Stimulated activated naive CD8-positive, alpha-beta T cell treated with anti-CD3 and anti-CD28 coated beads, Interleukin-15, amount 100 ng/mL, for 72 hours (primary cell): ENCODE measurements around the gene FRS2.
A peak's percentile ranks its signal among the peaks of the same experiment; 100 is the strongest.

Experiments
- ATAC-seq: fragments of 150-1000 bp; cut with Tn5 transposase; 2 replicates; pipeline ENCODE4 v1.10.0; 2021; ENCODE audit warnings: mild to moderate bottlenecking, moderate library complexity
- DNase-seq, 2 donors: peaks; one replicate each; pipeline ENCODE4 v3.0.0; 2021 to 2022
- H3K27ac Mint-ChIP-seq, 2 donors: one replicate each; pipeline ENCODE4 v1.8.0; 2022; ENCODE audit warnings: mild to moderate bottlenecking in 2 of 2, mixed read lengths in 2 of 2, moderate library complexity in 2 of 2
- H3K27me3 Mint-ChIP-seq: one replicate; pipeline ENCODE4 v1.8.0; 2022; ENCODE audit warnings: mixed read lengths
- H3K4me1 Mint-ChIP-seq: one replicate; pipeline ENCODE4 v1.8.0; 2022; ENCODE audit warnings: mild to moderate bottlenecking, mixed read lengths
- H3K4me3 Mint-ChIP-seq, 2 donors: one replicate each; pipeline ENCODE4 v1.8.0; 2022; ENCODE audit warnings: mild to moderate bottlenecking in 2 of 2, mixed read lengths in 2 of 2, moderate library complexity in 1 of 2
- H3K9me3 Mint-ChIP-seq, 2 donors: one replicate each; pipeline ENCODE4 v1.8.0; 2022; ENCODE audit warnings: mixed read lengths in 2 of 2

Gene FRS2

DNA sequence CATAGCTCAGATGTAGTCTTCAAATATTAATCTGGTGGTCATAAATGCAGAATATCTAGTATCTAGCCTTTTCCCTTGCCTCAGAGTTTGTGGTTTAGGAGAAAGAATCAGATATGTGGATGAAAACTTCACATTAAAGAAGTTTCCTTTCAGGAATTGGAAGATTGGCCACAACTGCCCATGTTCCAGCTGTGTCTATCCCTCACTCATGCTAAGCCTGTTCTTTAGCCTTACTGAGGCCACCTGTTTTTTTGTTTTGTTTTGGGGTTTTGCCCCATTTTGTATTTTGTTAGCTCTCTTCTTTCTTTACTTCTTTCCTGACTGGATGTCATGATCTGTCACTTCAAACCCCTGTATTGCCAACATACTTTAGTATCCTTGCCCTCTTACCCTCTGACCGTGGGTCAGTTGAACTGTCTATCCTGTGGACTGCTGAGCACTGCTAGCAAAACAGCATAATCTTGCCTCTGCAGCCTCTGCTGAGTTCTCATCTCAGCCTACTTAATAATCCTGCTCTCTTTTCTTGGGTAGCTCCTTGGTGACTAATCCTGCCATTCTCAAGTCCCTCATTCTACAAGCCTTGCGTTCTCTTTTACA lies 93.1 kb downstream of the FRS2 start:
- Mint-ChIP-seq H3K27ac (no peak overlapping the region), H3K4me3 (no peak overlapping the region), H3K9me3 (no peaks in the 10 kb centered on the region), H3K27me3 (no peaks in the 10 kb centered on the region), H3K4me1 (no peaks in the 10 kb centered on the region)
- ATAC-seq (no peak), DNase-seq (no peak)

DNA sequence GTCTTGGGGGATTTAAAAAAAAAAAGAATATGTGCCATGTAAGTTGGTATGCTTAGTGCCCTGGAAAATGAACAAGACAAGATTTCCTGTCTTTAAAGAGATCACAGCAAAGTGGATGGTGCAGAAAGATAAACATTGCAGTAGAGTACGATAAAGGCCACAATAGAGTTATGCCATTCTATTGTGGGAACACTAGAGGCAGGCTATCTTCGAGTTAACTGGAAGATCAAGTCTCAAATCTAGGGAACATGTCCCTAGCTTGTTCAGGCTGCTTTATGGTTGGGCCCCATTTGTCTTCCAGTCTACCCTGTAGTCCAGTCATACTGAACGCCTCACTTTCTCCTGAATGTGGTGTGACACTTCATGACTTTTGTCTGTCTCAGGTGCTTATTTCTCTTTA lies 96.4 kb downstream of the FRS2 start:
- no peak overlapping the region for H3K4me3 Mint-ChIP-seq
- DNase-seq, result no peak
- peak overlapping the region in 1 of 2 donors; percentile 84 for H3K27ac Mint-ChIP-seq
- no peaks in the 10 kb centered on the region for H3K4me1 Mint-ChIP-seq
- no peak for ATAC-seq
- no peaks in the 10 kb centered on the region for H3K27me3 Mint-ChIP-seq
- H3K9me3 Mint-ChIP-seq, result no peaks in the 10 kb centered on the region

DNA sequence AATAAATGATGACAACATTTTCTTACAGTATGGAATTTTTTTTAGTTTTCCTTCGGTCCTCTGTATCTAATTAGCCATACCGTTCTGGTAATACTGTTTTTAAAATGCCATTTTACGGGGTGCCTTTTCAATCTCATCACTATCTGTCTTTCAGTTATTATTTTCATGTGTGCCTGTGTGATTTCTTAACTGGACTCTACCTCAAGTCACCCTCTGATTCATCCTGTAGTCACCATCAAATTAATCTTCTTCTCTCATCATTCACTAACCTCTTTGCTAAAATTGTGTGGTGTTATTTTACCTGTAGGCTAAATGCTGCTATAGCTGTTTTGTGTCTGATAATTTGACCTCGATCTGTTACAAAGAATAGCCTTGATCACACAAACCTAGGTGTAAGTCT lies 99.0 kb downstream of the FRS2 start:
- ATAC-seq (no peak), DNase-seq (no peak)
- no peaks in the 10 kb centered on the region for H3K9me3 Mint-ChIP-seq
- H3K27ac Mint-ChIP-seq, result peak overlapping the region in 1 of 2 donors; percentile 8
- no peak overlapping the region for H3K4me3 Mint-ChIP-seq
- peaks cover 6% of the 10 kb centered on the region for H3K4me1 Mint-ChIP-seq
- no peaks in the 10 kb centered on the region for H3K27me3 Mint-ChIP-seq

DNA sequence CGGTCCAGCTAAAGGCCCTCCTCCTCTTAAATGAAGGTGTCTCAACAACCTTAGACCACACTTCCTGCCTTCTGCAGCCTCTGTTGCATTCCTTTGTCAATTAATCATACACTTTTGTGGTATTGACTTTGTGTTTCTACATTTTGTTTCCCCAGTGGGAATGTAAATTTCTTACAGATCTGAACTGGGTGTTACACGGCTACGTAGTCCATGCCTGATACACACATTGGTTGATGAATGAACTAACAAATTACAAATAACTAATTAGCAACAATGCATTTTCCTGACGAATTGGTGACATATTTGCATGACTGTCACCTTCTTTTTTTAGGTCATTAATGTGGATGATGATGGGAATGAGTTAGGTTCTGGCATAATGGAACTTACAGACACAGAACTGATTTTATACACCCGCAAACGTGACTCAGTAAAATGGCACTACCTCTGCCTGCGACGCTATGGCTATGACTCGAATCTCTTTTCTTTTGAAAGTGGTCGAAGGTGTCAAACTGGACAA lies 99.9 kb downstream of the FRS2 start:
- Mint-ChIP-seq H3K27me3 (no peaks in the 10 kb centered on the region), H3K27ac (no peak overlapping the region), H3K4me3 (no peak overlapping the region), H3K4me1 (peaks cover 6% of the 10 kb centered on the region), H3K9me3 (no peaks in the 10 kb centered on the region)
- DNase-seq (no peak), ATAC-seq (no peak)

DNA sequence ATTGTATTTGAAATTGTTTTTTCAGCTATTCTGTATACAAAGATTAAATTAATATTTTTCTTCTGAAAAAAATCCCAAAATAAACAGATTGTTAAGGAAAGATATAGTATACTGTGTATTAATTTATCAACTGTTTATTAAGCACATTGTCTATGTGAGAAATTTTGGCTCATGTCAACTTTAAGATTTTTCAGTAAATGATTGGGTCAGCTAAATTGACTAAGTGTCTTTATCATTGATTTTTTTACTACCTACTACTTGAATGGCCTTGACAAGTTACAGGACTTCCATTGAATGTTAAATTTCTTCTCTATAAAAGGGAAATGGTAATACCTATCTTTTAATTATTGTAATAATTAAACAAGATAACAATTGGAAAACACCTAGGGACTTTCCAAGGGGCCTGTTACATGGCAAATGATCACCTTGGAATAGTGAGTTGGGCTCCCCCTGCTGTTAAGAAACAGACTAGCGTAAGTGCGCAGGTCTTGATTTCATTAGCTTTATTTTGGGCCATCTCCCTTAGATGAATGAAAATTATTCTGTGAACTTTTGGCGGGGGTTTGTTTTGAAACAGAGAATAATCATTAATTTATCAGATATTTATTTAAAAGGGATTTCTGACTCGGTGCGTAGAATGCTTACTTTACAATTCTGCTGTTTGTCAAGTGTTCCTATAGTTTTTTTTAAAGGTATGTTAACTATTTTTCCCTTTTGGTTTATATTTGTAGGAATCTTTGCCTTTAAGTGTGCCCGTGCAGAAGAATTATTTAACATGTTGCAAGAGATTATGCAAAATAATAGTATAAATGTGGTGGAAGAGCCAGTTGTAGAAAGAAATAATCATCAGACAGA lies 100.6 kb downstream of the FRS2 start:
- DNase-seq (peak; percentile 27 to 54), ATAC-seq (peak; percentile 74)
- Mint-ChIP-seq H3K27ac (no peak overlapping the region), H3K4me3 (no peak overlapping the region), H3K27me3 (no peaks in the 10 kb centered on the region), H3K4me1 (peaks cover 6% of the 10 kb centered on the region), H3K9me3 (no peaks in the 10 kb centered on the region)

DNA sequence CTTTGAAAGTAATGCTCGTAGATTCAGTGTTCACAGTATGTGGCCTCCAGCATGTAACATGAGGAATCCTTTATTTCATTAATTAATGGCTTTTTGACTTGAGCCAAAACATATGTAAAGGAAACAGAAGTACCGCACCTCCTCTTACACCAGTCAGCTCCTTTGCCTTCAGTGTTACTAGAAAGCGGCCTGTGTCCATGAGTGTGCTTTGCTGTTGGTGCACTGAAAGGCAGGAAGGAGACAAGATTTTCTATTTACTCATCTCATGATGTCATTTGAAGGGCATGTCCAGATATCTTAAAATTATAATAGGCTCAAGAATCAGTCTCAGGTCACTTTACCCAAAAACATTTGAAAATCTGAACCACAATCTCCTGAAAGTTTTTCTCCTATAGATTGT lies 105.2 kb downstream of the FRS2 start:
- DNase-seq, result no peak
- ATAC-seq, result no peak
- H3K4me3 Mint-ChIP-seq, result no peak overlapping the region
- peaks cover 12% of the 10 kb centered on the region for H3K4me1 Mint-ChIP-seq
- no peaks in the 10 kb centered on the region for H3K27me3 Mint-ChIP-seq
- H3K9me3 Mint-ChIP-seq, result no peaks in the 10 kb centered on the region
- no peak overlapping the region for H3K27ac Mint-ChIP-seq

DNA sequence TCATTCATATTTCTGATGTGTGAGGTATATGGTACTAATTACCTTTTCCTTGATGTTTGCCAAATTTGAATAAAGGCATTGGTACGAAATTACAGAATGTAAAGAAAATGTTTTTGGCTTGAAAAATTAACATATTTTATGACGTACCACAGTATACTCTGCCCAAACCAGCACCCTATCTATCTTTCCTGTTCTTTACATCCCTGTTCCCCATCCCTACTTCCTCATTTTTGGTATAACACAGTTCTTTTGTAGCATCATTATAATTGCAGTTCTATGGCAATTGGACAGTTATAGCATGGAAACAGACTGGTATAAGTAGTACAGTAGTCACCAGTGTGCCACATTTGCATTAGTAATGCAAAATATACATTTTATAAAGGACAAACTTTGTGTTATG lies 108.1 kb downstream of the FRS2 start:
- ATAC-seq, result no peak
- Mint-ChIP-seq H3K27ac (no peak overlapping the region), H3K27me3 (no peaks in the 10 kb centered on the region)

DNA sequence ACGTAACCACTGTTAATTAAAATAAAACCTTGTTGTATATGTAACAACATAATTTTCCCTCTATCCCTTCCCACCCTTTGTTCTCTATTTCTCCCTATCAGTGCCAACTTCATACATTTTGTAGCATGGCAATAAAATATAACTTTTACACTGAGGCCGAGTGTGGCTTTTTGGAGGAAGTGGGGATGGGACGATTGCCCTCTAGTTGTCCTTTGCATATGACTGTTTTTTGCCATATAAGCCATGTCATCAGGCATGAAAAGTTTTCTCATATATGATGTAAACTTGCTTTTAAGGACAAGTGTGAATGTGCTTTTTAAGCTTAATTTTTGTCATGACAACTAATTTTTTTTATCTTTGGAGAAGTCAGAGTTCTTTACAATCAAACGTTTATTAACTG lies 108.8 kb downstream of the FRS2 start:
- Mint-ChIP-seq H3K4me1 (peaks cover 7% of the 10 kb centered on the region), H3K27ac (no peak overlapping the region), H3K4me3 (no peak overlapping the region), H3K9me3 (no peaks in the 10 kb centered on the region), H3K27me3 (no peaks in the 10 kb centered on the region)
- no peak for ATAC-seq
- DNase-seq, result no peak

More for the DNA sequence above, 108.1 kb downstream of the FRS2 start:
- Mint-ChIP-seq H3K4me1 (peaks cover 12% of the 10 kb centered on the region), H3K4me3 (no peak overlapping the region), H3K9me3 (no peaks in the 10 kb centered on the region)
- no peak for DNase-seq

DNA sequence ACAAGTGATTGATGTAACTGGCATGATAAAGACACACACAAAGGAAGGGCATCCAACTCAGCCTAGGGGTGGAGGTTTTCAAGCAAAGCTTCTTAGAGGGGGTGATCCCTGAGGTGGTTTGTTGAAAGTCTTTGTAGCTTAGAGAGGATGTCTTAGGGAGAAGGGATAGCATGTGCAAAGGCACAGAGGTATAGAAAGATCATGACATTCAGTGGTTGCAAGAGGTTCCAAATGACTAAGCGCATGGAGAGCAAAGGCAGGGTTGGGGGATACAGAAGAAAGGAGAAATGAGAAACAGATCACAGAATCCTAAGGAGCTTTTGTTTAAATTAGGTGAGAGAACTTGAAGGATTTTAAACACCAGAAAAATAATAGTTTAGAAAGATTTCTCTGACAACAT lies 109.9 kb downstream of the FRS2 start:
- no peaks in the 10 kb centered on the region for H3K9me3 Mint-ChIP-seq
- H3K27ac Mint-ChIP-seq, result peak overlapping the region in 1 of 2 donors; percentile 21
- H3K4me3 Mint-ChIP-seq, result no peak overlapping the region
- no peaks in the 10 kb centered on the region for H3K27me3 Mint-ChIP-seq
- ATAC-seq, result peak; percentile 46
- no peak for DNase-seq
- H3K4me1 Mint-ChIP-seq, result peaks cover 6% of the 10 kb centered on the region

DNA sequence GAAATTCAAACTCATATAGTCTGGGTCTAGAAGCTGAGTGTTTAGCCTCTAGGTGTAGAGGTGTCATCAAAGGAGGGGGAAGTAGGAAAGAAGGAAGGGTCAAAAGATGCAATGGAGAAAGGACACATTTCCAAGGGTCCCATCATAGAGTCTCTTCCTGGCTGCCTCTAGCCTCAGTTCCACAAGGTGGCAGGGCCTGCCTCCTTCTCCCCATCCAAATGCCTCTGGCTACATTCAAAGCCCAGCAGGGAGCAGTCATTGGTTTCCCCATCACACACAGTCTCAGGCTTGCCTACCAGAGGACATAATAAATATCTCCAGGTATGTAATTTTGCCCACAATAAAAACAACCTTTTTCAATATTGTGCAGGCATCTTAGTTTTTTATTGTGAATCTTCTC lies 113.0 kb downstream of the FRS2 start:
- ATAC-seq (no peak), DNase-seq (no peak)
- H3K4me1 Mint-ChIP-seq, result peaks cover 16% of the 10 kb centered on the region
- H3K9me3 Mint-ChIP-seq, result no peaks in the 10 kb centered on the region
- H3K27me3 Mint-ChIP-seq, result no peaks in the 10 kb centered on the region
- H3K4me3 Mint-ChIP-seq, result no peak overlapping the region
- no peak overlapping the region for H3K27ac Mint-ChIP-seq

DNA sequence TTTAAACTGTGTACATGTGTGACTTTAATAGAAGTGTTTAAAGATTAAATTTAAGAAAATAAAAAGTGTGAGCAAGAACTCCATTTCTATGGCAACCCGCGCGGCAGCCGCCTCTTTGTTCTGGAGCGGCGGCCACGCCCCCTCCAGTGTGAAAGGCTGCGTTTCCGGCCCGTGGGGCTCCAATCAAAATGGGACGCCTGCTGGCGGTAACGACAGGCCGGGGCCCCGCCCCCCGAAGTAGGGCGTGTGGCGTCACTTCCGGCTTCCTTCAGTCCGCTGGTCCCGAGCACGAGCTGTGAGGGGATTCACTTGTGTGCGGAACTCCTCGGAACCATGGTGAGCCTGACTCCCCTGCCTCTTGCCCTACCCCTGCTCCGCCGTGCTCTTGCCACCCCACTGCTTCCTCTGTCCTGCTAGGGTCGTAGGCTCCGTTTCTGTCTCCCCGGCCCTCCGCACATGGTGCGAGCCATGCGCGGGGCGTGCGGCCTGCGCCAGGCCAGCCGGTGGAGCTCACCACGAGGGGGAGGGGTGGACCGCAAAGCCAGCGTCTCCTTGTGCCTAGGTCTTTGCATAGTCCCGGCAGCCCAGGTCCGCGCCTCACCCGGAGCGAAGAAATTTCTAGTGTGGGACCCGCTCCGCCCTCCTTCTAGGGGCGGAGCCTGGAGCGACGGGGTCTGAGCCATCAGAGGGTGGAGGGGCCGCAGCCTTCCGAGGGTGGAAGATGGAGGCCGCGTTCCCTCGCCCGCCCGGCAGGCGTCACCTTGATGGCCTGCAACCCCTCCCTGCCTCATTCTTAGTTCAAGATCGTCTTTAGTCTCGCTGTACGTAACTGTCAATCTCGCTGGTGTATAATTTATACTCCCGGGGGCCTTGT lies 115.2 kb downstream of the FRS2 start, which contains the start of gene CCT2:
Gene CCT2, plus strand, starts transcription at position 271 of the 874 bp plus-strand sequence. Its CDS starts 63 bp downstream, at position 334.
- DNase-seq (peak; percentile 93 to 96), ATAC-seq (peak; percentile 95)
- H3K27me3 Mint-ChIP-seq, result no peaks in the 10 kb centered on the region
- peak within 1 kb of the TSS; percentile 94 to 100 for H3K27ac Mint-ChIP-seq
- peaks cover 32% of the 10 kb centered on the region for H3K4me1 Mint-ChIP-seq
- peak within 1 kb of the TSS; percentile 90 to 97 for H3K4me3 Mint-ChIP-seq
- no peaks in the 10 kb centered on the region for H3K9me3 Mint-ChIP-seq

DNA sequence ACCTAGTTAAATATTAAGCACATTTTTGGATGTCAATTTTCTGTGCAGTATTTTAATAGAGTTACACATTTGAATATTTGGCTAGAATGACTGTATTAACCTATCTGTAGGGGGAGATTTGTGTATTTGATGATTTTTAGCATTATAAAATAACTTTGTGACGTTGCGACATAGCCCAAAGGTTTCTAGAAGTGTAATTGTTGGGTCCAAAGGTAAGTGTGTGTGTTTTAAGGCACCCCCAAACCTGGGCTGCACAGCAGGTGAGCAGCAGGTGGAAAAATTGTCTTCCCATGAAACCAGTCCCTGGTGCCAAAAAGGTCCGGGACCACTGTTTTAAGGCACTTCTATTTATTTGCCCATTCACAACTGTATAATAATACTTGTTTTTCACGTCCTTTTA lies 118.3 kb downstream of the FRS2 start:
- H3K4me3 Mint-ChIP-seq, result peak overlapping the region in 1 of 2 donors; percentile 33
- H3K9me3 Mint-ChIP-seq, result no peaks in the 10 kb centered on the region
- peaks cover 52% of the 10 kb centered on the region for H3K4me1 Mint-ChIP-seq
- peak overlapping the region in 1 of 2 donors; percentile 42 for H3K27ac Mint-ChIP-seq
- ATAC-seq (no peak), DNase-seq (no peak)
- no peaks in the 10 kb centered on the region for H3K27me3 Mint-ChIP-seq

DNA sequence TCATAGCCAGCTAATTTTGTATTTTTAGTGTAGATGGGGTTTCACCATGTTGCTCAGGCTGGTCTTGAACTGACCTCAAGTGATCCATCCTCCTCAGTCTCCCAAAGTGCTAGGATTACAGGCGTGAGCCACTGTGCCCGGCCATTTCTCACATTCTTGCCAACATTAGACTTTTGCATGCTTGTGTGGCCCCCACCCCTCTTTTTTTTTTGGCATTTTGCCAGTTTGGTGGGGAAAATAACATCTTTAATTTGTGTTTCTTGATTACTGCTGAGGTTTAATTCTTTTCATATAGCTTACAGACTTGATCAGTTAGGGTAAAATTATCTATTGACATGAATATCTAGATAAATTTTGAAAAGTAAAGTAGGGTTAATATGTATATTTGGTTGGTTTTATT lies 118.9 kb downstream of the FRS2 start:
- ATAC-seq (no peak), DNase-seq (no peak)
- H3K9me3 Mint-ChIP-seq, result no peaks in the 10 kb centered on the region
- H3K4me1 Mint-ChIP-seq, result peaks cover 57% of the 10 kb centered on the region
- H3K4me3 Mint-ChIP-seq, result no peak overlapping the region
- H3K27ac Mint-ChIP-seq, result peak overlapping the region in 1 of 2 donors; percentile 42
- no peaks in the 10 kb centered on the region for H3K27me3 Mint-ChIP-seq

DNA sequence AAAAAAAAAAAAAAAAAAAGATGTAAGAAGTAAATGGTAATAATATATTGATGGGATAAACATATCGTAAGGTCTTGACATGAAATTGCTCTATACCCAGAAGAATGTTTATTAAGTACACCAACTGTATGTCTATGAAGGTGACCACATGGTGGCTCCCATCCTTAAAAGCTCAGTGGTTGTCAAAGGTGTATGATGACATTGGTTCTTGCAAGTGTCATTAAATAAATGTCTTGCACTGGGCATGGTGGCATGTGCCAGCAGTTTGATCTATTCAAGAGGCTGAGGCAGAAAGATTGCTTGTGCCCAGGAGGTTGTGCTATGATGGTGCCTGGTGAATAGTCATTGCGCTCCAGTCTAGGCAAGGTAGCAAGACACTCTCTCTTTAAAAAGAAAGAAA lies 125.5 kb downstream of the FRS2 start:
- no peaks in the 10 kb centered on the region for H3K9me3 Mint-ChIP-seq
- no peak overlapping the region for H3K27ac Mint-ChIP-seq
- no peak overlapping the region for H3K4me3 Mint-ChIP-seq
- H3K27me3 Mint-ChIP-seq, result no peaks in the 10 kb centered on the region
- DNase-seq (no peak), ATAC-seq (no peak)
- peaks cover 29% of the 10 kb centered on the region for H3K4me1 Mint-ChIP-seq

DNA sequence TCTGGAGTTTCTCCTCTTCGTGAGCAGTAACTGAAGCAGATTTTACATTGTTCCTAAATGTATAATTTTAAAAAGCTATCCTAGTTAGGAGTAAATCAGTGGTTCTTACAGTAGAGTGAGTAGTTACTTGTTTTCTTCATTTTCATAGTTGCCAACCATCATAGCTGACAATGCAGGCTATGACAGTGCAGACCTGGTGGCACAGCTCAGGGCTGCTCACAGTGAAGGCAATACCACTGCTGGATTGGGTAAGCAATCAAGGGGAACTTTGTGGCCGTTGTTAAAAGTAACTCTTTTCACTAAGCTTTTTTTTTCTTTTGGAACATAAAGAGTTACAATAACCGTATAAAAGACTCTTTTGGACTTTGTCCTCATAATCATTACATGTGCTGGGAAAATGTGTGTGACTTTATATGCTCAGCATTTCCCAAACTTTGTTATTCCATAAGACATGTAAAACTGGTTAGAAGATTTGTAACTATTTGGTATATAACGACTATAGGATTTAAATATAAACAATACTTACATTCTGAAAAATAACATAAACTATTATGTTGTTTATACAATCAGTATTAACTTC lies 128.1 kb downstream of the FRS2 start:
- DNase-seq, result no peak
- ATAC-seq, result no peak
- H3K4me1 Mint-ChIP-seq, result peaks cover 11% of the 10 kb centered on the region
- no peaks in the 10 kb centered on the region for H3K9me3 Mint-ChIP-seq
- no peaks in the 10 kb centered on the region for H3K27me3 Mint-ChIP-seq
- no peak overlapping the region for H3K4me3 Mint-ChIP-seq
- H3K27ac Mint-ChIP-seq, result no peak overlapping the region
